Stomach (tissue), 9 donors: ENCODE data around the gene CNTN6. TPM values are rescaled to one million over a fixed set of nuclear protein-coding genes. Genes with fewer than 3 reads are reported as not detected.

Experiments
- DNase-seq, 2 donors: peaks; one replicate each; pipeline versions ENCODE4 v3.0.0 to v3.0.0-alpha.2; 2013 to 2019
- H3K27ac ChIP-seq, 5 donors: fragments of 200-600 bp in 4 of 5; sonication (generic) in 4 of 5; one replicate each; pipeline ENCODE4 v1.5.1; 2013 to 2019; ENCODE audit warnings: mild to moderate bottlenecking in 1 of 5, moderate library complexity in 1 of 5
- H3K27me3 ChIP-seq, 3 donors: fragments of 200-600 bp; sonication (generic); one replicate each; pipeline ENCODE4 v1.5.1; 2017 to 2019; ENCODE audit warnings: mixed run types in 1 of 3
- H3K36me3 ChIP-seq, 4 donors: fragments of 200-600 bp; sonication (generic); 1 replicate in 3 of 4; 2 replicates in 1 of 4; pipeline ENCODE4 v1.5.1; 2016 to 2019
- H3K4me1 ChIP-seq, 4 donors: fragments of 200-600 bp; sonication (generic); one replicate each; pipeline ENCODE4 v1.5.1; 2016 to 2019
- H3K4me3 ChIP-seq, 4 donors: fragments of 200-600 bp; sonication (generic) in 3 of 4; one replicate each; pipeline ENCODE4 v1.5.1; 2016 to 2019; ENCODE audit warnings: mild to moderate bottlenecking in 1 of 4
- H3K9me3 ChIP-seq, 4 donors: fragments of 200-600 bp; sonication (generic); one replicate each; pipeline ENCODE4 v1.5.1; 2016 to 2019
- CTCF ChIP-seq, 7 experiments: fragments of 450-650 bp in 4 of 7; fragments of 200-600 bp in 3 of 7; sonication (generic) in 3 of 7; IDR thresholded peaks; one replicate each; pipeline ENCODE4 v1.5.1; 2016 to 2019; ENCODE audit warnings: antibody characterized with exemption in 7 of 7, control low read depth in 2 of 7, mild to moderate bottlenecking in 1 of 7
- EP300 ChIP-seq: sonication (generic); formaldehyde crosslinking; IDR thresholded peaks from one replicate; pipeline ENCODE4 v1.6.1; 2017; ENCODE audit warnings: antibody characterized with exemption
- POLR2A ChIP-seq, 4 donors: fragments of 450-650 bp; IDR thresholded peaks; one replicate each; pipeline ENCODE4 v1.6.1; 2016; ENCODE audit warnings: antibody characterized with exemption in 4 of 4, control low read depth in 2 of 4, mild to moderate bottlenecking in 1 of 4, moderate library complexity in 1 of 4
- POLR2AphosphoS5 ChIP-seq, 3 donors: sonication (generic); formaldehyde crosslinking; IDR thresholded peaks; one replicate each; pipeline ENCODE4 v1.6.1; 2016; ENCODE audit warnings: antibody characterized with exemption in 3 of 3
- WGBS, 5 donors: extraction: QIAGEN DNeasy Blood & Tissue Kit in 3 of 5; methylation state at CpG; one replicate each; pipeline versions ENCODE4 v1.1.5 to v1.1.7; 2013 to 2018; 5-methylcytosine and 5-hydroxymethylcytosine counted together
- intact Hi-C: fragments of 100-400 bp; cut with DNase I; formaldehyde crosslinking; loops from one replicate; pipeline ENCODE4 v1.15.1; 2023; ENCODE audit warnings: low total_unique reads
- polyA plus RNA-seq, 3 donors: library from polyadenylated mRNA; stranded (reverse); fragments of 200-250 nt; gene quantifications; one replicate each; pipeline ENCODE4 v1.2.3, GENCODE V29; 2013
- small RNA-seq, 4 donors: library from RNA; depleted of rRNA; stranded (forward); fragments of <200 nt; gene quantifications; one replicate each; pipeline ENCODE3, GENCODE V24; 2016
- total RNA-seq, 5 donors: library from RNA; depleted of rRNA; stranded (reverse); fragments of >200 nt; gene quantifications; one replicate each; pipeline versions ENCODE4 v1.1.0 to v1.2.3, GENCODE V29; 2014 to 2016
- donor health status: healthy with polysubstance abuse.
- donor health status: Bipolar disorder and iron deficiency.
- donor health status: healthy.

CNTN6 gene
- total and polyA plus RNA-seq, 8 donors = 2.2 TPM; not detected in 7

DNA sequence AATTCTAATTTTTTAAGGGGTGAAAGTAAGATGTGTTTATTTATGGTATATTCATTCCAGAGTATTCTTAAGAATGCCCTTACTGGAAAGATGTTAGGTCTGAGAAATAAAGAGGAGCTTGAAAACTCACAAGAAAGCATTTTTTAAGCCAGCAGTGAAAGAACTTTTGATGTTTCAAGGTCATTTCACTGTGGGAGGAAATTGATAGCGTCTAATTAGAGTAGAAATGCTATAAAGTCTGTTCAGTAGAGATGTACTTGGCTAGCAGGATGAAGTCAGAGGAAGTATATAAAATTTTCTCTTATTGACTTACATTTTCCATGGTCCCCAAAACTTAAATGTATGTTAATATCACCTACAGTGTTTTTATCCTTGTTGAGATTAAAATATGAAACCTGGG is 354.6 kb downstream of the CNTN6 start:
- 29 to 68% (median 55%) methylated on average over 1 of the region's 1 CpG for WGBS, 5 donors
- Histone ChIP-seq H3K27me3 (no peaks in the 10 kb centered on the region), H3K4me1 (no peaks in the 10 kb centered on the region), H3K9me3 (no peaks in the 10 kb centered on the region), H3K27ac (no peak overlapping the region), H3K4me3 (no peak overlapping the region), H3K36me3 (no peaks in the 10 kb centered on the region)
- TF ChIP-seq EP300 (no peak), CTCF (IDR thresholded peaks at IDR 0.05) (no peak)
- intact Hi-C loops = no loop called here
- DNase-seq = no peak

DNA sequence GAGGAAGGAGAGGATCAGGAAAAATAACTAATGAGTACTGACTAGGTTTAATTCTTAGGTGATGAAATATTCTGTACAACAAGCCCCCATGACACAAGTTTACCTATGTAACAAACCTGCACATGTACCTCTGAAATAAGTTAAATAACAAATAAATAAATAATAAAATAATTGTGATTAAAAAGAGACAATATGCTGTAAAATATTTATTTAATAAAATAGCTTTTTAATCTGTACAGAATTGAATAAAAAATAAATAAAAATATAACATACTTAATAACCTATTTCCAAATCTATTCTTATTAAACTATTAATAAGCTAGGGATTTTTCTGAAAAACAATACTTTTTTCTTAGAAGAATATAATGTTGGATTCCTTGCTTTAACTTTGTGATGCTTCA is 355.6 kb downstream of the CNTN6 start:
- H3K27me3 ChIP-seq = no peaks in the 10 kb centered on the region
- no peaks in the 10 kb centered on the region for H3K9me3 ChIP-seq
- H3K4me1 ChIP-seq = no peaks in the 10 kb centered on the region
- H3K36me3 ChIP-seq = no peaks in the 10 kb centered on the region
- no peak for TF ChIP-seq POLR2AphosphoS5 (IDR thresholded peaks at IDR 0.05)
- no peak for TF ChIP-seq CTCF (IDR thresholded peaks at IDR 0.05)
- TF ChIP-seq POLR2A (IDR thresholded peaks at IDR 0.05) = no peak
- TF ChIP-seq EP300 = no peak
- no peak overlapping the region for H3K4me3 ChIP-seq
- H3K27ac ChIP-seq = no peak overlapping the region
- no peak for DNase-seq
- intact Hi-C loops = no loop called here

Small RNA genes within 50 kb of the gene (small RNA-seq; reads per million reads assigned to genes)
- gene CRB3P1 (0 reads per million in 4 donors), gene RN7SL120P (0 reads per million in 4 donors)
